ENCODE data around the gene ZNF565.

GRCh38 chr19:36256064-36256463 is 41.6 kb upstream of the ZNF565 start:
- TF ChIP-seq CTCF (IDR thresholded peaks at IDR 0.05), result no peak
- TF ChIP-seq POLR2A (IDR thresholded peaks at IDR 0.05), result no peak

Data from suprapubic skin (tissue), 3 donors.